ENCODE measurements around the gene CLDN2.
"Not testable (repeated sequence)": the region's sequence is repeated elsewhere in the genome, so short reads cannot be mapped to it uniquely, and the experiment has no call there.

Gene CLDN2

GRCh38 chrX:106966547-106966946, 46.3 kb downstream of the CLDN2 start:
- not testable (repeated sequence) for DNase-seq

- DNase-seq: no peak
Observed at GRCh38 chrX:106972896-106973295, 52.7 kb downstream of the CLDN2 start.

GRCh38 chrX:106973433-106974149, 53.4 kb downstream of the CLDN2 start:
- no peak for DNase-seq

GRCh38 chrX:106976416-106976815, 56.2 kb downstream of the CLDN2 start:
- no peak for DNase-seq
